GM18861 (cell line): ENCODE results near the gene POLR2J2.
"Not testable (repeated sequence)": the region's sequence is repeated elsewhere in the genome, so short reads cannot be mapped to it uniquely, and the experiment has no call there.

ENCODE experiments used
- ATAC-seq: cut with Tn5 transposase; IDR thresholded peaks from one replicate; pipeline ENCODE4 v1.9.1; 2021; ENCODE audit not compliant: unreplicated experiment

Gene POLR2J2

DNA sequence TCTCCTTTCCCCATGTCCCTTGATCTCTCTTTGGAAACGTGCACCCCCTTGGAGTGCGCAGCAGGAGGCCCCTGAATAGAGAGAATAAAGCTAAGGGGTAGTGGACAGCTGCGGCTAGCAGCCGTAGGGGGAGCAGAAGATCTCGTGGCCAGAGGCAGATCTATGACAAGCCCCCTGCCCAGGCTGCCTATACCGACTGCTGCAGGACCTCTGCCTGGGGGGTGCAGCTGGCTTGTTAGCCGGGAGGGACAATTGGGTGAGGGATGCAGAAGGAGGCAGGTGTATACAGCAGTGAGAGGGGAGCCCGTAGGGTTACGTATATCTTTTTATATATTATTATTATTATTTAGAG lies 469 bp upstream of the POLR2J2 start:
- peak; percentile 24 for ATAC-seq

- not testable (repeated sequence) for ATAC-seq
Observed at GRCh38 chr7:102667523-102667922, 3.9 kb downstream of the POLR2J2 start.

DNA sequence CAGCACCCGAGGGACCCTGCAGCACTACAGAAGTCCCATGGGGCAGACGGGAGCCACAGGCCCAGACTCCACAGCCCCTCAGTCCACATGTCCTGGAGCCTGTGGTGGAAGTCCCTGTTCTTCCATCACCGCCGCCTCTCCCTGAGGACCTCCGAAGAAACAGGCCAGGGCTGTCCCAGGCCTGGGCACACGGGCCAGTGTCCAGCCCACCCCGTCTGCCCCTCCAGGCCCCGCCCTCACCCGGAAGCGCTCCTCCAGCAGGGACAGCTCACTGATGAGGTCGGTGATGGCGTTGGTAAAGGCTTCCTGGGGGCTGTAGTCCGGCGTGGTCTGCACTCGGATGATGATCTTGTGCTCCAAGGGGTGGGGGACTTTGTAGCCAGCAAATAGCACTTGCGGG lies 4.6 kb downstream of the POLR2J2 start:
- ATAC-seq: not testable (repeated sequence)

GRCh38 chr7:102664765-102665164 lies 6.7 kb downstream of the POLR2J2 start:
- not testable (repeated sequence) for ATAC-seq

DNA sequence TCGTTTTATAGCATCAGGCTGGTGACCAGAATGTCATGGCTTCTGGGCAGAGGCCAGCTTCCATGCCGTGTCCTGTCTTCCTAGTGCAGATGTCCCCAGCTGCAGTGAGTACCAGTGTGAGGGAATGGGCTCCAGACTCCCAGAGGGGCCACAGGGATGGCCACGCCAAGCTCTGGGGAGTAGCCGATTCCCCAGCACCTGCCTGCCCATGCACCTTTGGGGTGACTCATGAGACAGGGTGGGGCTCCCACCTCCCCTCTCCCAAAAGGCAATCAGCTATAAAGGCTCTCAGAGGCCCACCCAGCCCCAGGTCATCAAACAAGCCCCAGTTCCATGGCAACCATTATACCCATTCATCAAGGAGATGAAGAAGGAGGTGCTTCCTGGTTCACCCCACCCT lies 21.5 kb downstream of the POLR2J2 start, which contains the start of gene SPDYE2B:
TSS of gene SPDYE2B (plus strand) at position 396 of the 400 bp plus-strand sequence. CDS start 2,030 bp downstream, outside the sequence.
- not testable (repeated sequence) for ATAC-seq

- not testable (repeated sequence) for ATAC-seq
Observed at GRCh38 chr7:102647813-102648212, 23.6 kb downstream of the POLR2J2 start.

DNA sequence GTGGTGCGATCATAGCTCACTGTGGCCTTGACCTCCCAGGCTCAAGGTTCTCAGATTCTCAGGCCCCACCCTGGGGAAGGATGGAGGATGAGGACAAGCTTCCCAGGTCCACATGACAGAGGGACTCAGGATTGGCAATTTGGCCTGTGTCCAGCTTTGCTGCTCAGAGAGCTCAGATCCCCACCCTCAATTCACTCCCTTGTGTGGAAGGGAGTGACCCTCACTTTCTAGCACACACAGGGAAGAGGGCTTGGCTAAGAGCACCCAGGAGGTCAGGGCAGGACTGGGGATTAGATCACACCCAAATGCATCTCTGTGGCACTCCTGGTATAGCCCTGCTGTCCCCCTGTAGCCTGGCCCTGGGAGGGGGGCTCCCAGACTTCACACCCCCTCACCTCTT lies 28.1 kb downstream of the POLR2J2 start:
- not testable (repeated sequence) for ATAC-seq

DNA sequence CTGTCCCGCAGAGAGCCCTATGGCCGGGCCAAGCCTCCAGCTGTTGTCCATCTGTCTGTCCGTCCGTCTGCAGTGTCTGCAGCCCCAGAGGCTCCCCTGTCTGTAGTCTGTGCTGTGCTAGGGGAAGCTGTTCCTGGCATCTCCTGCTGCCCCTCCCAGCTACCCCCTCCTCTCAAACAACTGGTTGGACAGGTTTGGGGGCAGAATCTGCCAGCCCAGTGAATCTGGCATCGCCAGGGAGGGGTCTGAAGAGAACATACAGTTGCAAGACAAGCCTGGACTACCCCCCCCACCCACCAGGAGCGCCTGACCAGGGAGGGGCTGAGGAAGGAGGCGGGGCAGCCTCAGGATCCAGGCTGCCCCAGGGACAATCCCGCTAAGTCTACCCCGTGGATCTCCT lies 28.8 kb downstream of the POLR2J2 start, which contains the start of gene UPK3BL1:
TSS of gene UPK3BL1 (minus strand) at position 101 of the 400 bp plus-strand sequence. CDS start at position 51, 50 bp downstream.
- ATAC-seq: not testable (repeated sequence)

GRCh38 chr7:102638848-102639247 lies 32.6 kb downstream of the POLR2J2 start:
- ATAC-seq: not testable (repeated sequence)

DNA sequence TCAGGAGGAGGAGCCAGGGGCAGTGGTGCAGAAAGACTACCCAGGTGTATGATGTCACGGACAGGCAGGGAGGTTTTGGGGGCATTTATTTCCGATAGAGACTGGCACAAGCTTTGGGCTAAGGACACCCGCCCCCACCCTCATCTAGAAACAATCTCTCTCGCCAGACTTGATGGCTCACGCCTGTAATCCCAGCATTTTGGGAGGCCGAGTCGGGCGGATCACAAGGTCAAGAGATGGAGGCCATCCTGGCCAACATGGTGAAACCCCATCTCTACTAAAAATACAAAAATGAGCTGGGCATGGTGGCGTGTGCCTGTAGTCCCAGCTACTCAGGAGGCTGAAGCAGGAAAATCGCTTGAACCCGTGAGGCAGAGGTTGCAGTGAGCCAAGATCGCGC lies 34.5 kb downstream of the POLR2J2 start:
- ATAC-seq: not testable (repeated sequence)

DNA sequence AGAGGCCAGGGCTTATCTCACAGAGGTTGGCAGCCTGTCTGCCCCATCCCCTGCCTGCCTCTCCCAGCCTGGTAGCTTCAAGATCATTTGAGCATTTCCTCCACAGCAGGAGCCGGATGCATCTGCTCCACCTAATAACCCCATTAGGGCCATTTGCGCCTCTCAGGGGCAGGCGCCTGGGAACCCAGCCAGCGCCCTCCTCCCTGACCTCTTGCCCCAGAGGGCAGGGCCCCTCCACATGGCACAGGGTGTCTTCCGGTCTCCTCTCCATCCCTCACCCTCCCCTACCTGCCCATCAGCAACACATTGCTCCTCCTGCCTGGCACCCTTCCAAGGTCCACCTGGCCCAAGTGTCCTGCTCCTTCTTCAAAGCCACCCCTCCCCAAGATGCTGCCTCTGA lies 36.1 kb downstream of the POLR2J2 start:
- ATAC-seq: not testable (repeated sequence)

- ATAC-seq: not testable (repeated sequence)
Observed at GRCh38 chr7:102634299-102634698, 37.2 kb downstream of the POLR2J2 start.

DNA sequence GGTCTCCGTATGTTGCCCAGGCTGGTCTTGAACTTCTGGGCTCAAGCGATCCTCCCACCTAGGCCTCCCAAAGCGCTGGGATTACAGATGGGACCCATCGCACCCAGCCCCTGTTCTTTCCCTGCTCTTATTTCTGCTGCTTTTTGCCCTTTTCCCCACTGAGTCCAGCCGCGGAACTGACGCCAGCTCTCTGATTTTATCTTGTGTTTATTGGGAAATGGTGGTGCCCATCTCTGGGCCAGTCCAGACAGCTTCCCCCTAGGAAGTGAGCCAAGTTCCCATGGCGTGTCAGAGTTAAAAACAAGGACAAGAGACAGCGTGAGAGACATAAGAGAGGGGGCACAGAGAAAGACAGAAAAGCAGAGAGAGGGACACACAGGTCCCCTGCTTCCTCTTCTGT lies 40.8 kb downstream of the POLR2J2 start:
- not testable (repeated sequence) for ATAC-seq

DNA sequence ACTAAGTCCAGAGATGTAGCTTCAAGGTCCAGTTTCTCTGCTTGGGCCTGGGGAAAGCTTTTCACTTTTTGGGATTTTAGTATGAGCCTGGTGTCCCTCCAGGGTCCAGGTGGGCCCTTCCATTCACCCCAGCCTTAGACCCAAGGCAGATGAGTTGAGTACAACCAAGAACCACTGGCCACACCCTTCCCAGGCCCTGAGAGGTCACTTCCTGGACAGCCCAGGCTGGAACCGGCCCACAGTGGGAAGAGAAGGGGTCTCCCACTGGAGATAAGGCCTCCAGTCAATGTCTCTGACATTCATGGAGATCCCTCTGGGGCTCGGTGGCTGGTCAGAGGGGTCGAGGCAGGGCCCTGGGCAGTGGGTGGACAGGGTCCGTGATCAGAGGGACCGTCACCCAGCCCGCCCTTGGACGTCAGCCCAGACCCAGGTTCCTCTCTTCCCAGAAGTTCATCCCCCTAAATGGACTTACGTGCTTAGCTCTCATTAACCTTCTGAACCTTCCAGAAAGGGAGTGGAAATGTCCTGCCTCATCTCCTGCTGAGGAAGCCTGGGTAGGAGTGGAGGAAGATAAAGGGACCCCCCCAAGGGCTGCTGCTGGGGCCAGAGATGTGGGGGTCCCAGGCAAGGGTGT lies 44.1 kb downstream of the POLR2J2 start:
- not testable (repeated sequence) for ATAC-seq

DNA sequence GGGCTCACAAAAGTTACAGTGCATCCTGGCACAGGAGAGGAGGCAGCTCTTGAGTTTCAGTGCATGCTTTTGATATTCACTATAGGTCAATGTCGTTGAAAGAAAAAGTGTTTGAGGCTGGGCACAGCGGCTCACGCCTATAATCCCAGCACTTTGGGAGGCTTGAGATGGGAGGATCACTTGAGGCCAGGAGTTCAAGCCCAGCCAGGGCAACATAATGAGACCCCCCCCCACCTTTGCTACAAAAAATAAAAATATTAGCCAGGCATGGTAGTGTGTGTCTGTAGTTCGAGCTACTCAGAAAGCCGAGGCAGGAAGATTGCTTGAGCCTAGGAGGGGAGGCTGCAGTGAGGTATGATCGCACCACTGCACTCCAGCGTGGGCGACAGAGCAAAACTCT lies 53.3 kb downstream of the POLR2J2 start:
- ATAC-seq: not testable (repeated sequence)

DNA sequence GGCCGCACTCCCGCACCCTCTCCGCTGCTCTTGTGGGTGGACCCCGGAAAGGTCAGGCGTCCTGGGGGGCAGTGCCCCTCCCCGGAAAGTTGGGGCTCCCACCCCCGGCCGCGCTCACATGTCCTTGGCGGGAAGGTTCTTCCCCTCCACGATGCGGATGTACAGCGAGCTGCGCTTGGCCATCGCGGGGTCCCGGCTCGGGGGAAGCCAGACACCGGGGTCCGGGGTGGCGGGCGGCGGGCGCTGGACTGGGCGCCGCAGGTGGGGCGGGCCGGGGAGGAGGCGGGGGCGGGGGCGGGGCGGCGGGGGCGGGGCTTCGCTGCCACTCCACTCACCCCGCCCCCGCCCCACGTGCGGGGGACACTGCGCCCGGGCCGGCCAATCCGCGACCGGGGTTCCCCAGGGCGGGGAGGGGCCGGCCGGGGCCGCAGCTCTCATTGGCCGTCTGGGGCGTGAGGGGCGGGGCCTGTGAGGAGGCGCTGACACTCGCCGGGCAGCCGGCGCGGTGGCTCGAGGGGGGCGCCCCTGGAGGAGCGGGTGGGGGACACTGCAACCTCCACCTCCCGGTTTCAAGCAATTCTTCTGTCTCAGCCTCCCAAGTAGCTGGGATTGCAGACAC lies 54.8 kb downstream of the POLR2J2 start, which contains the start of gene RASA4:
TSS of gene RASA4 (minus strand) at position 250 of the 619 bp plus-strand sequence. CDS start at position 183, 67 bp downstream.
- ATAC-seq: peak; percentile 31
